HG03066 (cell line): ENCODE data around the gene TFCP2.

Experiments used
- ATAC-seq: cut with Tn5 transposase; IDR thresholded peaks from one replicate; pipeline ENCODE4 v1.9.1; 2021; ENCODE audit warnings: low read depth; ENCODE audit not compliant: unreplicated experiment

TFCP2 gene

DNA sequence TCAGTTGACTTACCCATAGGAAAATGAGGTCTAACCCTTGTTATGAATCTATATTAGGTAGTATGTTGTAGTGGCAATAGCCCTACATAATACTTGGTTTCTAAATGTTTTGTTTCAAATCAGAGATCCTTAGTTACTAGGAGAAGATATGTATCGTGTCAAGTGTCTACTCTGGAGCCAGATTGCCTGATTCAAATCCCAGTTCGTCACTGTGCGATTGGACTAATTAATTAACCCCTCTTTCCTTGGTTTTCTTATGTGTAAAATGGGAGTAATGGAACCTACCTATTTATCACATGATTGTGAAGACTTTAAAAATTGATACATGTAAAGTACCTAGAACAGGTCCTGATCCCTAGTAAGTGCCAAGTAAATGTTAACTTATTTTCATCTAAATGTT is 123.4 kb downstream of the TFCP2 start:
- no peak for ATAC-seq

DNA sequence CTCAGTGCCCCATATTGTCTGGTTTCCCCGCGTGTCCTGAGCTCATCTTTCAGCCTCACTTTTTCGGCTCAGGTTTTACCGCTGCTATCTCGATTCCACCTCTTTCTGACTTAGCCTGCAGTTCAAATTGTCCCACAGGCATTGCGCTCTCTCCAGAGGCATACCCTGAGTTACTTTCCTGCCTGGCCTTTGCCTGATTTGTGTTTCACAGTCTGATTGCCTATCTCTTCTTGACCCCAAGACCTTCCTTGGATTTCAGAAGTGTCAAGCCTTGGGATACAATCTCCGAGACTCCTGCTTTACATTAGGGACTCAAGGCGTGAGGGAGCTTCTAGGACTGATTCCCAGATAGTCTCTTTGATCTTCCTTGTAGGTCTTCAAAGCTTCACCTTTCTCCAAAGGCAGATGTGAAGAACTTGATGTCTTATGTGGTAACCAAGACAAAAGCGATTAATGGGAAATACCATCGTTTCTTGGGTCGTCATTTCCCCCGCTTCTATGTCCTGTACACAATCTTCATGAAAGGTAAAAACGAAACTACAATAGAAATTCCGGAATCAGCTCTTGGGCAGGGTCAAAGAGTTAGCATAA is 124.2 kb downstream of the TFCP2 start:
- no peak for ATAC-seq

DNA sequence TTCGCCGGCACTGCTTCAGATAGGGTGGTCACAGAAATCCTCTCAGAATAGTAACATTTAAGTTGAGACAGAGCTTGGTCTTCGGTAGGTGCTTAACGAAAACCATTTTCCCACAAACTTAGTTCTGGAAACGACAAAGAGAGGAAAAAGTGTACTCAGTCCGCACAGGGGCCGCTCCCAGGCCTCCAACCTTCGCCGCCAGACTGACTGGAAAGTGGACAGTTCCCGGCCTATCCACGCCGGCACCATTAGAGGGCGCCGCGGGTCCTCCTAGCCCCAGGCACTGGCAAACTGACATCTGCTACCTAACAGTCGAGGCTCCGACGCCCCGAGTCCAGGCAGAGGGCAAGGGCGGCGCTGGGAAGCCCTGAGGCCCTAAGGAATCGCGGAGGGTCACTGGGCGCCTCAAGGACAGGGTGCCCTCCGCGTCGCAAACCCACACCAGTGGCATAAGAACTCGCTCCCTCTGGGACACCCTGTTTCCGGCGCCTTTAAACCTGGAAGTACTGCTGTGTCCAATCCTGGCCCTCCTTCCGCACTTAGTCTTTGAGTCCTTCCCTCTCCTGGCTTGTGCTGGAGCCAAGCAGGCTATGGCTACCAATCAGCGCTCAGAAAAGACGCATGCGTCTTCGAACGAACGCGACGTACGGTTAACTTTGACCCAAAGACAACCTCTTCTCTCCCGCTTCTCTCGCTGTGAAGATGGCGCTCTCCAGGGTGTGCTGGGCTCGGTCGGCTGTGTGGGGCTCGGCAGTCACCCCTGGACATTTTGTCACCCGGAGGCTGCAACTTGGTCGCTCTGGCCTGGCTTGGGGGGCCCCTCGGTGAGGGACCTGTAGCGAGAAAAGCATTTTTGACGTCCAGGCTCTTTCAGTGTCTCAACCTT is 125.0 kb downstream of the TFCP2 start, which contains the start of gene LETMD1:
Gene LETMD1, plus strand, starts transcription at position 673 of the 886 bp plus-strand sequence. Its CDS starts 30 bp downstream, at position 703.
- ATAC-seq: peak; percentile 88
